Measurements from ENCODE around the gene CAMTA1. TPM values are rescaled to one million over a fixed set of nuclear protein-coding genes. Genes with fewer than 3 reads are reported as not detected.
A peak's percentile ranks its signal among the peaks of the same experiment; 100 is the strongest.

The CAMTA1 gene
- total and polyA plus RNA-seq, 9 of the 15 experiments (the other 6 are each of a cell fraction or from before 2014, with no cell fraction given), result 43.9 to 161 (median 65.9) TPM

DNA sequence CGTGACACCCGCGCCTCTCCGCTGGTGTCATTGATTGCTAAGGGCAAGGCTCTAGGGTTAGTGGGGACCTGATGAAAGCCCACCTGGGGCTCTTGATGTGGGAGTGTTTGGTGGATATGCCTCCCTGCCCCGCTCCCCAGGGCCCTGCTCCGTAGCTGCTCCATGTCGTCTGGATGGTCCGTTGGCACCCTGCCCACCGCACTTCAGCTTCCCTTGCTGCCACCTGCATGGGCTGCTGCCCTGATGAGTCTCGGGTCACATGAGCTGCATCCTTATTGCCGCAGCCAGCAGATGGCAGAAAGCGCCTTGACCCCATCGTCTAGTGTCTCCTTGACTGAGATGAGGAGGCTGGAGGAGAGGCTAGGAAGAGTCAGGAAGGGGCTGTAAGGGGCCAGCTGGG lies 439.4 kb downstream of the CAMTA1 start (continued):
- TF ChIP-seq CBX8 (IDR thresholded peaks at IDR 0.05; ENCODE audit: borderline replicate concordance, extremely low read depth, low read depth, low read length, poor library complexity, severe bottlenecking) (no peak), RAD21 (CRISPR knock-in tag; conservative IDR thresholded peaks at IDR 0.05 in 1 of 2, IDR thresholded peaks at IDR 0.05 in 1 of 2) (peak in 1 of 2 experiments; percentile 36; a peak in 2 of 4 replicates), SMAD2 (IDR thresholded peaks at IDR 0.05; ENCODE audit: low read depth, low read length) (no peak), XRCC3 (IDR thresholded peaks at IDR 0.05) (no peak), ZSCAN32 (CRISPR knock-in tag; IDR thresholded peaks at IDR 0.05) (no peak), NFATC3 (IDR thresholded peaks at IDR 0.05) (no peak), SAFB (IDR thresholded peaks at IDR 0.05; ENCODE audit: borderline replicate concordance, low read depth, low read length) (no peak), MIER1 (IDR thresholded peaks at IDR 0.05; ENCODE audit: low read depth) (no peak), NCOA1 (IDR thresholded peaks at IDR 0.05; ENCODE audit: low read depth) (no peak), ZNF3 (CRISPR knock-in tag; IDR thresholded peaks at IDR 0.05) (no peak), CHCHD3 (CRISPR knock-in tag; IDR thresholded peaks at IDR 0.05) (no peak), NR2C1 (IDR thresholded peaks at IDR 0.05) (no peak), NR2C1 (tag; IDR thresholded peaks at IDR 0.05) (no peak)
- TF ChIP-seq, protein P1, sequence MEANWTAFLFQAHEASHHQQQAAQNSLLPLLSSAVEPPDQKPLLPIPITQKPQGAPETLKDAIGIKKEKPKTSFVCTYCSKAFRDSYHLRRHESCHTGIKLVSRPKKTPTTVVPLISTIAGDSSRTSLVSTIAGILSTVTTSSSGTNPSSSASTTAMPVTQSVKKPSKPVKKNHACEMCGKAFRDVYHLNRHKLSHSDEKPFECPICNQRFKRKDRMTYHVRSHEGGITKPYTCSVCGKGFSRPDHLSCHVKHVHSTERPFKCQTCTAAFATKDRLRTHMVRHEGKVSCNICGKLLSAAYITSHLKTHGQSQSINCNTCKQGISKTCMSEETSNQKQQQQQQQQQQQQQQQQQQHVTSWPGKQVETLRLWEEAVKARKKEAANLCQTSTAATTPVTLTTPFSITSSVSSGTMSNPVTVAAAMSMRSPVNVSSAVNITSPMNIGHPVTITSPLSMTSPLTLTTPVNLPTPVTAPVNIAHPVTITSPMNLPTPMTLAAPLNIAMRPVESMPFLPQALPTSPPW (CRISPR knock-in tag; IDR thresholded peaks at IDR 0.05), result no peak
